ENCODE results near the gene RAB28.

DNA sequence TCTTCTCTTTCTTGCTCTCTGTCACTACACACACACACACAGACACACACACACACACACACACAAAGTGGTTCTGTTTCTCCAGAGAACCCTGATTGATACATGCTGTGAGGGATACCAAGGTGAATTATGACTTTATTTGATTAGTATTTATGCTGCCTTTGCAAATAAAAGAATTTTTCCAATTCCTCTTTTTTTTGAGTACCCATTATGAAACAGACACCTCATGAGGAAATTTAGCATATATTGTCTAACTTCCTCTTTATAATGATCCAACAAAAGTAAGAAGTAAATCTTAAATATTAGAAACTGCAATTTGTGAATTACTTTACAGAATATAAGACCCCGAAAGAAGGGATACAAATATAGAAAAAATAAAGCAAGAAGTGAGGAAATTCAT lies 14.3 kb upstream of the RAB28 start:
- TF ChIP-seq, protein P1, sequence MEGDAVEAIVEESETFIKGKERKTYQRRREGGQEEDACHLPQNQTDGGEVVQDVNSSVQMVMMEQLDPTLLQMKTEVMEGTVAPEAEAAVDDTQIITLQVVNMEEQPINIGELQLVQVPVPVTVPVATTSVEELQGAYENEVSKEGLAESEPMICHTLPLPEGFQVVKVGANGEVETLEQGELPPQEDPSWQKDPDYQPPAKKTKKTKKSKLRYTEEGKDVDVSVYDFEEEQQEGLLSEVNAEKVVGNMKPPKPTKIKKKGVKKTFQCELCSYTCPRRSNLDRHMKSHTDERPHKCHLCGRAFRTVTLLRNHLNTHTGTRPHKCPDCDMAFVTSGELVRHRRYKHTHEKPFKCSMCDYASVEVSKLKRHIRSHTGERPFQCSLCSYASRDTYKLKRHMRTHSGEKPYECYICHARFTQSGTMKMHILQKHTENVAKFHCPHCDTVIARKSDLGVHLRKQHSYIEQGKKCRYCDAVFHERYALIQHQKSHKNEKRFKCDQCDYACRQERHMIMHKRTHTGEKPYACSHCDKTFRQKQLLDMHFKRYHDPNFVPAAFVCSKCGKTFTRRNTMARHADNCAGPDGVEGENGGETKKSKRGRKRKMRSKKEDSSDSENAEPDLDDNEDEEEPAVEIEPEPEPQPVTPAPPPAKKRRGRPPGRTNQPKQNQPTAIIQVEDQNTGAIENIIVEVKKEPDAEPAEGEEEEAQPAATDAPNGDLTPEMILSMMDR (IDR thresholded peaks at IDR 0.05) = no peak
- TF ChIP-seq POLR2A (IDR thresholded peaks at IDR 0.05) (no peak), EP300 (IDR thresholded peaks at IDR 0.05) (no peak), POLR2AphosphoS5 (IDR thresholded peaks at IDR 0.05) (no peak)

All from upper lobe of left lung (tissue), 4 donors.